GM08714 (cell line): Measurements from ENCODE around the gene ENO3.

Source experiments
- H3K4me3 ChIP-seq: fragments of 200-500 bp; sonication (Bioruptor generic); 2 replicates; pipeline ENCODE4 v1.5.1; 2014; ENCODE audit warnings: mild to moderate bottlenecking, low read length, inconsistent platforms
- ZNF274 ChIP-seq: IDR thresholded peaks from 2 replicates; pipeline ENCODE4 v1.6.1; 2012; ENCODE audit warnings: mild to moderate bottlenecking, low read depth, low read length

Gene ENO3

GRCh38 chr17:4987767-4988567 lies 37.0 kb downstream of the ENO3 start:
- peak overlapping the region; percentile 75 for H3K4me3 ChIP-seq
- TF ChIP-seq ZNF274 = no peak

- no peak overlapping the region for H3K4me3 ChIP-seq
- no peak for TF ChIP-seq ZNF274
These were observed 43.2 kb downstream of the ENO3 start for GRCh38 chr17:4994081-4994595.

- no peak for TF ChIP-seq ZNF274
- peak within 1 kb of the TSS; percentile 85 for H3K4me3 ChIP-seq
These were observed 46.5 kb downstream of the ENO3 start, which contains the start of the genes INCA1 and KIF1C for GRCh38 chr17:4997302-4998026. TSS of gene INCA1 (minus strand) at chr17:4997522. CDS start at chr17:4994437, 3,085 bp downstream. TSS of gene KIF1C (plus strand) at chr17:4997950. CDS start at chr17:5000247, 2,297 bp downstream.

- TF ChIP-seq ZNF274 = no peak
- H3K4me3 ChIP-seq = peak overlapping the region; percentile 85
These were observed 47.3 kb downstream of the ENO3 start for GRCh38 chr17:4998027-4998731.

GRCh38 chr17:4998732-4999429 lies 48.0 kb downstream of the ENO3 start:
- no peak for TF ChIP-seq ZNF274
- H3K4me3 ChIP-seq = peak overlapping the region; percentile 85

GRCh38 chr17:4999430-5000093 lies 48.6 kb downstream of the ENO3 start:
- H3K4me3 ChIP-seq = peak overlapping the region; percentile 85; the same call in 1 of the 2 replicates
- no peak for TF ChIP-seq ZNF274

- no peak for TF ChIP-seq ZNF274
- H3K4me3 ChIP-seq = no peak overlapping the region
These were observed 49.3 kb downstream of the ENO3 start for GRCh38 chr17:5000237-5000639.

- TF ChIP-seq ZNF274 = no peak
- H3K4me3 ChIP-seq = no peak overlapping the region
These were observed 51.3 kb downstream of the ENO3 start for GRCh38 chr17:5002121-5002788.

- TF ChIP-seq ZNF274 = no peak
- no peak overlapping the region for H3K4me3 ChIP-seq
These were observed 52.4 kb downstream of the ENO3 start for GRCh38 chr17:5003214-5003867.
